Measurements from ENCODE around the gene DNAJB4.
"Not testable (repeated sequence)": the region's sequence is repeated elsewhere in the genome, so short reads cannot be mapped to it uniquely, and the experiment has no call there.

DNAJB4 gene

DNA sequence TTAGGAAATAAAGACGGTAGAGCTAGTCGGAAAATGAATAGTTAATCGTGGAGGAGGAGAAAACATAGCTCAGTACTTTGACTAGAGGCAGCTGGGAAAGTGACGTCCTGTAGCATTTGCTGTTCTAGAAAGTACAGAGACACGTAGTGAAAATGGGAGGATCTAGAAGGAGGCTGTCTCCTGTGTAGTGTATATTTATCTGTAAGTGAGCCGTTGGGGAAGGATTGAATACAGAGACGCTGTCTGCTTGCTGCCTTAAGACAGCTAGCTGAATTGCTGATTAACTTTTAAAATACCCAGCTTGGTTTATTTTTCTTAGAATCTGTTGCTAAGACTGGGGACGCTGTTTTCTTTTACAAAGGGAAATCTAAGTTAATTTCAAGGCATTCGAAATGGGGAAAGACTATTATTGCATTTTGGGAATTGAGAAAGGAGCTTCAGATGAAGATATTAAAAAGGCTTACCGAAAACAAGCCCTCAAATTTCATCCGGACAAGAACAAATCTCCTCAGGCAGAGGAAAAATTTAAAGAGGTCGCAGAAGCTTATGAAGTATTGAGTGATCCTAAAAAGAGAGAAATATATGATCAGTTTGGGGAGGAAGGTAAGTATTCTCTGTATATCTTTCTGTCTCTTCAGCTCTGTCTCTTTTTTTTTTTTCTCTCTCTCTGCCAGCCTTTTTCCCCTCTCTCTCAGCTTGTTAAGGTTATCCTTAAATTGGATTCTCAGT lies at the start of gene DNAJB4:
Gene DNAJB4, plus strand, starts transcription at position 221 of the 729 bp plus-strand sequence. Its CDS starts 172 bp downstream, at position 393.
- peak; percentile 43 for DNase-seq

DNA sequence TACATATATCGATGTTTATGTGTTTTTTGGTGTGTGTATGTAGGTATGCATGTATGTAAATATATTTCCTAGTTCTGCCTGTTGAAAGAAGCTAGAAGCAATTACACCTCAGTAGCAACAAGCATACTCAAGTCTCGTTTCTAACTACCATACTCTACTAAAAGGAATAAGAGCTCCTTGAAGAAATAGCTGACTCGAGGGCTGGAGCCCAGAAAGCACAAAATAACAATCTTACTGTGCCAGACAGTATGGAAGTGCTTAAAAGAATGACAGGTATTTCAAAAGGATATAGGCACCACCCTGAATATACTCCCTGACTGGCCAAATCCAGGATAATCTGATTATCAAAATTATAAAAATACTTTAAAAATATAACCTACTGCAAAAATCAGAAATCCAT lies 49.0 kb upstream of the DNAJB4 start:
- DNase-seq, result no peak

DNA sequence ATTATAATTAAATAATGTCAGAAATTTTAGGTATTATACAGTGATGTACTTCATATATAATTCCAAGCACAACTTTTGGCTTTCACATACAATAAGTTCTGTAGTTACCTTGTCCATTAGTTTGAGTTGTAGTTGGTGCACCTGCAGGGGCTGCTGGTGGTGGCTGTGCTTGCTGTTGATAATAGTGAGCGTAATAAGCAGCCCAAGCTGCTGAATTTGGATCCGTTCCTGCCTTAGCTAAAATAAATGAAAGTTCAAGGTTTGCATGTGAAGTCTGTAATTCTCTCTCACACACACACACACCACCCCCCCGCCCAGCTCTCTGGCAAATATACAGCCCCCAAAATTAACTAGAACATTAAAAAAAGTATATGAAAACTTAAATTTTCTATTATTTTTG lies 48.3 kb upstream of the DNAJB4 start:
- DNase-seq, result no peak

DNA sequence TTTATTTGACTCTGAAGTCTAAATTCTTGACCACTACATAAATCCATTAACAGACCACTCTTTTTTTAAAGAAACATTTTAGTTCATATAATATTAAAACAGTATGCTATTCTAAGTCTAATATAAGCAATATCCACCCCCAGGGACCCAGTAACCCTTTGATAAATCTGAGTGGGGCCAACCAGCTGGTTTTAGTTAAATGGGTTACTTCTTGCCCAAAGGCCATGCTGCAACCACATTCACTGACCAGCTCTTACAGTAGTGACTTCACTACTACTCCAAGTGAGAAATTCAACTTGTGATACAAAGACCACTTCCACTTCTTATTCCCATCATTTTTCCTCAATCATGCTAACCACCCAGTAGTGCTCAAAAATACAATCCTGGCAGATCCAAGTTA lies 46.3 kb upstream of the DNAJB4 start:
- no peak for DNase-seq

DNA sequence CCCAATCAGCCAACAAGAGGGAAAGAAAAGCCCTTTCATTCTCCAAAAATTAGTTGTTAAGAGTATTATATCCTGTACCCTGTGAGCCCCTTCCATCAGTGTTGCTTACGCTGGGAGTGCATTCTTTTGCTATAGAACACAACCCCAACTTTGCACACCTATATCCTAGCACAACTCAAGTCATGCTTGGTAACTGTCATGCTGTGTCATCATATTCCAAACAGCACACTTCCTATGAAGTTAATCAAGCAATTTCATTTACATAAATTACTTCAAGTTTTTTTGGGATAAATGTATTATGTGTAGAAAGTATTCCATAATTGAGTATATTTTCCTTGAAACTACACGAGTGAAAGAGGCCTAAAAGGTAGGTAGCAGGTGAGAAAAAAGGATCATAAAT lies 45.9 kb upstream of the DNAJB4 start:
- no peak for DNase-seq

DNA sequence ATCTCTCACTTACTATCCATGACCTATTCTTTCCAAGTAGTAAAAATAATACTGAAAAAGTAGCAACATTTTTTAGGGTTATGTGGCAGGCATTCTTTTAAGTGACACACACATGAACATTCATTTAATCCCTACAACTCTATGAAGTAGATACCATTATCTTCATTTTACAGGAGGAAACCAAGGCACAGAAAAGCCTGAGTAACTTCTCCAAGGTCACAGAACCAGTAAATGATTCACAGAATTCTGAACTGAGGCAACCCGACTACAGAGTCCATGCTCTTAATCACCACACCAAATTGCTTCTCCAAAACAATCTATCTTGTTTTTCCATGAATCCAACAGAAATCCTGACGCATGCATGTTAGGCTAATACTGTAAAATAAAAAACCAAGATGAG lies 43.3 kb upstream of the DNAJB4 start:
- no peak for DNase-seq

DNA sequence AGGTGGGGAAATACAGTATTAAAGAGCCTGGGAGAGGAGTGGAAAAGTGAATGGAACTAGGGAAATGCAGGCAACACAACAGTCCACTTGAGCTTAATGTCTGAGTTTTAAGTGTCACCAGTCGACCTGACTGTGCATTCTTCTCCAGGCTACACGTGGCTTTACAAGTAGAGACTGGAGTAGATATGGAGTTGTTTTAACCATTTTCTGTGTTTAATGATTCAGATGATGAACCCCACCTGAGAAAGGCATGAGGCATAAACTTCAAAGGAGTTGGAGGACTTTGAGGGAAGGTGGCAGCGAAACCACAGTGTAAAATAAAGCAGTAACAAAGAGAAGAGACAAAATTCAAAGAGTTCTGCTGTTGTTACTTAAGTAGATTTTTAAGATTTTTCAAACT lies 38.4 kb upstream of the DNAJB4 start:
- DNase-seq, result no peak

DNA sequence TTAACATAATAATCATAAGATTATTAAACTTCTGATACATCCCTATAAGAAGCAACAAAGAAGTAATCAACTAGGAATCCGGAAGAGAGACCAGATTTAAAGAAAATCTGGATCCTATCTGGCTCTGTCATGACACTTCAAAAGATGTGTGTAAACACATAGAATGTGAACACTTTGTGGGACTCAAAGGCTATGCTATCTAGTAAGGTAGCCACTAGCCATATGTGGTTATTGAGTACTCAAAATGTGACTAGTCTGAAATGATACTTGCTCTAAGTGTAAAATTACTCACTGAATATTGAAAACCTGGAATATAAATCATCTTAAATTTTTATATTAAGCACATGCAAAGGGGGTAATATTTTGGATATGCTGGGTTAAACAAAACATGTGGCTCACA lies 34.5 kb upstream of the DNAJB4 start:
- no peak for DNase-seq

DNA sequence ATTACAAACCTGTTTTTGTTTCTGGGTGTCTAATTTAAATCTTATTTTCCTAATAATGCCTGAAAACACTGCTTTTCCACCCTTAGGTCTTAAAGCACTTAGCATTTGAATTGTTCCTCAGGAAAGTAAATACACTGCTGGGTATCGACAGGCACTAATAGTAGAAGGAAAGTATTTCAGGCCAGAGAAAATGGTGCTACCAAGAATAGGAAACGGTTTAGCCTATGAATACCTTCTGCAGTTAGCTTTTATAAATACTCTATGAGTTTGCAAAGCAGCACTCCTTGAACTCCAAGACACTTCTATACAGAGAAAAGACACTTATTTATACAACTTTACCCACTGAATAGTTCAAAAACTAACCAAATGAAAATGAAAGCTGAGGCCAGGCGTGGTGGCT lies 32.7 kb upstream of the DNAJB4 start:
- no peak for DNase-seq

DNA sequence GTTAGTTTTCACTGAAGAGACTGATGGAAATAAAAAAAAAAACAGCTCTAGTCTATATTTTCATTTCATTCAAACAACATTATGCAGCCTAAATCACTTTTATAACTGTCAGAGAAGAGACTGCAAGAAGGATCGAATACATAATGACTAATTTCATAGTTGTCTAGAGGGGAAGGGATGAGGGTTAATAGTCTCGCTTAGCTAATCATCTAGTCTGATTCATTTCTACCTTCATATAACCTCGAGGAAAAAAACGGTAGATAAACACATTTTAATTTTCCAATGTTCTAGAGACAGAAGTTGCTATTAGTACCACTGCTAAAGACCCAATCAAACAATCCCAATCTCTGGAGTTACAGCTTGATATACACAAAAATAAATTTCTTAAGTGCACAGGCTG lies 29.4 kb upstream of the DNAJB4 start:
- DNase-seq, result no peak

DNA sequence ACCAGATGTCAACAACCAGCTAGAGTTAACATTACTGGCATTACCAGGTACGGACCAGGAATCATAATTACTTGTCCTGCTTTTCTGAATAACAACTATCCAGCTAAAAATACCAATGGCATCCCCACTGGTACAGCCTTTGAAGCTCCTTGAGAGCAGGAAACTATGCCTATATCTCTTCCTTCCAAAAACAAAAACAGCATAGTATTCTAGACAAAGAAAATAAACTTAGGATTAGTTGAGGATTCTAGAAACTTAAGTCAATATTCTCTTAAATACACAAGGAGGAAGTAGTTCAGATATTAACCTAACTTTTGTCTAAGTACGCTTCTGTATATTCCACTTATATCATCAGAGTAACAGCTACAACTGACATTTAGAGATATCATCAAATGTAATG lies 28.8 kb upstream of the DNAJB4 start:
- no peak for DNase-seq

DNA sequence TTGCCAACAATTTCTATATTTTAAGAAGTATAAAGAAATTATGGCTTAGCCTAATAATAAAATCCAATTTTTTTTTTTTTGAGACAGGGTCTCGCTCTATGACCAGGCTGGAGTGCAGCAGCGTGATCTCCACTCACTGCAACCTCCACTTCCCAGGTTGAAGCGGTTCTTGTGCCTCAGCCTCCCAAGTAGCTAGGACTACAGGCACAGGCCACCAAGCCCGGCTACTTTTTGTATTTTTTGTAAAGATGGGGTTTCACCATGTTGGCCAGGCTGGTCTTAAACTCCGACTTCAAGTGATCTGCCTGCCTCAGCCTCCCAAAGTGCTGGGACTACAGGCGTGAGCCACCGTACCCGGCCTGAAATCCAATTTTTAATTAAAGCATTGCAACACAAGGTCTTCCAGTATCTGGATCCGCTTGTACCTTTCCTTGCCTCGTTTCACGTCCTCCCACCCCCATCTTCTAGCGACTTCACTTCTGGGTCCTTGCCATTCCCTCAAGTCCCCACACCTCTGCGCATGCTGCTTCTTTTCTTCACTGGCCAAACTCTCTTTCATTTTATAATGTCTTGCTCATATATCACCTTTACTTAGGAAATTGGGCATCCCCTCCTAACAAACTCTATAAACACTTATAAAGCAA lies 28.2 kb upstream of the DNAJB4 start:
- no peak for DNase-seq

DNA sequence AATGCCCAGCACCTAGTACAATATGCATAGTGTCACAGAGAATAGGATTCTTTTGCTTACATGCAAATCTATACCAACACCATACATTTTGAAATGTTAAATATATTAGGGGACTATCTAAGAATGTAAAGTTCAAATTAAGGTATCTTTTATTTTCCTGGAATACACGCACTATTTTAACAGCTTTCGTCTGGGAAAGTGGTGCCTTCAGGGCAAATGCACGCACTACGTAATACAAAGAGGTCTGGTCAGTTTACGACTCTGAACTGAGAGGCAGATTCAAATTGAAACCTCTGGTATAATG lies 26.8 kb upstream of the DNAJB4 start:
- DNase-seq, result no peak

DNA sequence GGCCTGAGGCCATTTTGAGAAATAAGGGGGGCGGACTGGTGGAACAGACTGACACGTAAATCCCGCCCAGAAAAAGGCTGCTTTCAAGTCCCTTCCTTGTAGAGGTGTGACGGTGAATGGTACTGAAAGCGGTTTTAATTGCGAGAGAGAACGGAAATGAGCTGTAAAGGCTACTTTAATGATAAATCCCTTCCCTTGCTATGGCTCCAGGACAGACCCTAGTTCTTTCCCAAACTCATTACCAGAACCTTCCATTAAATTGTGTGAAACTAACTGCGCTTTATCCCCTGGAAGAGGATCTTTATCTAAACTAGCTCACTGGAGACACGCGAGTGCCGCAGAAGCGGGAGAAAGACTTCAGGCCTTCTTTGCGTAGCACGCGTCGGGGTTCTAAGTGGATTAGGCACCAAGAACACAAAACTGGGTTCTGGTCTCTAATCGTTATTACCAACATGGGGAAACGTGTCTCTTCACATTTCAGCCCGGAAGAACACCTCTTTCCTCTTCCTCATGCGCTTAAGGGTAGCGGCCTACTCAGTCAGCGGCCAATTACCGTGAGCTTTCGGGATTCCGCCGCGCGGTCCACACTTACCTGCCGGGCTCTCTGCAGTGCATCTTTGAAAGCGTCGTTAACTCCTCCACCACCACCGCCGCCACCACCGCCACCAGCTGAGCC lies 26.3 kb upstream of the DNAJB4 start:
- peak; percentile 61 for DNase-seq

DNA sequence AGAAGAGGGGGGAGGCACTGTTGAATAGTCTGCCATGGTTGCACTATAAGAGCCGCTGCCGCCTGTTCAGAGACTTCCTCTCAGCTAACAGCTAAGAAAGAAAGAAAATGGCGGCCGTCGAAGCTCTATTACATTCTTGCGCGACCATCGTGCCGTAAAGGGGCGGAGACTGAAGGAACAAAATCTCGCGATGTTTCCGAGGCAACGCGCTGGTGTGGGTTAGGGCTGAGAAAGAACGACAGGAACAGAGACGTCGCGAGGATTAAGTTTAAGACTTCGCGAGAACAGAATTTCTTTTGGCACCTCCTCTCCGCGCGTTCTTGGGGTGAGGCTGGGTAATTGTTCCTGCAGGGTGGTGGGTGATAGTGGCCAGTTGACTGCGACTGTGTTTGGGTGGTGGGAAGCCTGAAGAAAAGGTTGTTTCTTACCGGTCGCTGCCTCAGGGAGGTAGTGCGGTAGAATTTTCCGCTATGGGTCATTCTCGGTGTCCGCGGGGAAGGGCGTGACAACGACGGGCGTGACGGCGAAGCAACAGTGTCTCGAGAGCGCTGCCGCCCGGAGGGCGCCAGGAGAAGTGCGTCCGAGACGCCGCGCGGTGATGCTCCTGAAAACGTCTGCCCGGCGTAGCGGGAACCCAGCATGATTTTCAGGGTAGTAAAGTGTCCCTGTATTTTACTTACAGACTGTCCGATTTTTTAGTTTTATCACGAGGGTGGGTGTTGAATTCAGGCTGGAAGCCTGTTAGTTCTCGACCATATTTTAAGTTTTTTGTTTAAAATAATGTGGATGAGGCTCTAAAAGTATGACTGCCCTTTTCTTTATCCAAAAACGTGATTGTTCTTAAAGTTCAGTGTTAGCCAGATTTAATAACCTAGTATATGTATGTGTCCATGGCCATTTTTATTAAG lies 25.5 kb upstream of the DNAJB4 start, which contains the start of gene FUBP1:
Gene FUBP1, minus strand, starts transcription at position 104 of the 908 bp plus-strand sequence. Its CDS starts 68 bp downstream, at position 36.
- DNase-seq, result peak; percentile 95

DNA sequence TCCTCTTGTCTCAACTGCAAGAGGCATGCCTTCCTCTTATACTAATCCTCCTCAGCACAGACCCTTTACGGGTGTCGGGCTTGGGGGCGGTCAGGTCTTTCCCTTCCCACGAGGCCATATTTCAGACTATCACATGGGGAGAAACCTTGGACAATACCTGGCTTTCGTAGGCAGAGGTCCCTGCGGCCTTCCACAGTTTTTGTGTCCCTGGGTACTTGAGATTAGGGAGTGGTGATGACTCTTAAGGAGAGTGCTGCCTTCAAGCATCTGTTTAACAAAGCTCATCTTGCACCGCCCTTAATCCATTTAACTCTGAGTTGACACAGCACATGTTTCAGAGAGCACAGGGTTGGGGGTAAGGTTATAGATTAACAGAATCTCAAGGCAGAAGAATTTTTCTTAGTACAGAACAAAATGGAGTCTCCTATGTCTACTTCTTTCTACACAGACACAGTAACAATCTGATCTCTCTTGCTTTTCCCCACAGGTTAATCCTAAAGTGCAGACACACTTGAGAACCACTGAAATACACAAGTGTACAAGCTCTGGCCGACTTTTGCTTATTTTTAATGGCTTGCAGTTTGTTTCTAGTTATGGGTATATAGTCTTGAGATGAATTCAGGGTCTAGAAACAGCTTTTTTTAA lies 21.3 kb upstream of the DNAJB4 start:
- DNase-seq, result not testable (repeated sequence)

DNA sequence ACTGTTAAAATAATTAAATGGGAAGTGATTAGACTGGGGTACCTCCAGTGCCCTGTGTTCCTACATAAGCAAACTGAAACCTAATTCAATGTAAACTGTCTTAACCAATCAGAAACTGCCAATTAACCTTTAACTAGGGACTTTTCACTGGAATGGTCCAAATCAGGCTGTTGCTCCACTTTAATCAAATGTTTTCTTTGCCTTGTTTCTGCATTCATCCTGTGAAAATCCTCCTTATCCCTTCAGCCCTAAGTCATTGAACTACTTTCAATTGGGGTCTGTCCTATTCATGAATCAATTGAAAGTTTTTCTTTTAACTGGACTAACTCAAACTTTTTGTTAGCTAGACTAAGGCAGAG lies 20.8 kb upstream of the DNAJB4 start:
- DNase-seq, result no peak

DNA sequence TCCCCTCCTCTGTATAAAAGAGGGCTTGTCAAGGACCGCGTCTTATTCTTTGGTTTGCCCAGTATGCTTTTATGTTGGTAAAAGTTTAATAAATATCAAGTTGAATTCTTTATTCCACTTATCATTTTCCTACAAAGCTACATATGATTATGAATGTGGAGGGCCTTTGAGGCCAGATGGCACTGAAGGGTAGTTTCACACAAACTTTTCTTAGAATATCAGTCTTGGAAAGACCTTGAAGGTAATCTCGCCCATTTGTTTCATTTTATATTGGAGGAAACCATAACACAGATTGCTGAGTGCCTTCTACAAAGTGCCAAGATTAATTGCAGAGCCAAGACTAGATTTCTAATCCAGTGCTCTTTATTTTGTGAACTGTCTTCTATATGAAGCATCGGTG lies 20.1 kb upstream of the DNAJB4 start:
- DNase-seq, result no peak

DNA sequence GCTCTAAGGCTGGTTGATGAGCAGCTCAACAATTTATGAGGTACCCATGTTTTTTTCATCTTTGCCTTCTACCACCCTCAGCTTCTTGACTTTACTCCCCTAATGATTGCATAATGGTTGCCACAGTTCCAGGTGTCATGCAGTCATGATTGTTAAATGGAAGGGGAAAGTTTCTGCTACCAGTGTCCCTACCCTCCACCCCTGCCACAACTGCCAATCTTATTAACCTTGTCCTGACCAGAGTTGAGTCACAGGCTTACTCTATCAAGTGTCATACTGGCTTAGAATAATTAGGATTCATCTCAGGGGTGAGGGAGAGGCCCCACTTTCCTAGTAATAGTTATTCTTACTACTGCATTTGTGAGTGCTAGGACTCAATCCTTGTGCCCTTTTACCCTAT lies 17.9 kb upstream of the DNAJB4 start:
- no peak for DNase-seq

DNA sequence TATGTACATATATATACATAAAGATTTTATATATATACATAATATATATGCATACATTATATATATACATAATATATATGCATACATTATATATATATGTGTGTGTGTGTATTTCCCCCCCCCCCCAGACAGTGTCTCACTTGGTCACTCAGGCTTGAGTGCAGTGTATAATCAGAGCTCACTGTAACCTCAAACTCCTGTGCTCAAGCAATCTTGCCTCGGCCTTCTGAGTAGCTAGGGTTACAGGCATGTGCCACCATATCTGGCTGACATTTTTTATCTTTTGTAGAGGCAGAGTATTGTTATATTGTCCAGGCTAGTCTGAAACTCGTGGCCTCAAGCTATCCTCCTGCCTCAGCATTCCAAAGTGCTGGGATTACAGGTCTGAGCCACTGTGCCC lies 16.8 kb upstream of the DNAJB4 start:
- no peak for DNase-seq

DNA sequence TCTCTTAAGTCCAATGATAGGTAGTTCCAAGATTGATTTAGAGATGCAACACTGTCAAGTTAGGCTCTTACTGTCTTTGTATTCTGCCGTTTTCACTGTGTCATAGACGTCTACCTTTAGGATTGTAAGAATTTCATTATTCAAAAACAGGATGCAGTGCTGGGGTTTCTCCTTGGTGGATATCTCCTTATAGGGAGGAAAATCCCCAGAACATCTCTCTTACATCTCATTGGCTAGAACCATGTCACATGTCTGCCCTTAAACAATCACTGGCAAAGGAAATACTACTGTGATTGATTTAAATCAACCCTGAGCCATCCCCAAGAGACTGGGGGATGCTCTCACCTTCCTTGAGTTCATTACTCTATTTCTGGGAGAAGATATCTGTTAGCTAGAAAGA lies 15.0 kb upstream of the DNAJB4 start:
- DNase-seq, result no peak

DNA sequence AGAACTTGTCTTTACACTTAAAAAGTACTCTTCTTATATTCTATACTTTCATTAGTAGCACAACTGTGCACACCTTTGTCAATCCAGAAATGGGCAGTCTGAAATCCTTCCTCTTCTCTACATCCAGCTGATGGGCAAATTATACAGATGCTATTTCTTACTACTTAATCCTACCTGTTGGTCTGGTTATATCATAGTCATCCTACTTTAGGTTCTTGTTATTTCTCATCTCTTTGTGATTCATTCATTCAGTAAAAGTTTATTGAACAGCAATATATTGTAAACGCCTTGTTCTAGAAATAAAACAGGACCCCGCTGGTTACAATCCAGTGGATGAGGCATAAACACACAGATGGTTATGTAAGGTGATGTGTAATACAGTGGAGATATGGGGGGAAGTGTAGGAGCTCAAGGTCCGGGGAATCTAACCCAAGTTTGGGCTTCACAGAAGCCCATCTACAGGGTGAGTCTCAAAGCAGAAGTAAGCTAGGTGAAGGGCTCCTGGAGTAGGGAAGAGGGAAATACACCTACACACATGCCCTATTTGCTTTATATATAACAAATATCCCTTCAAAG lies 14.0 kb upstream of the DNAJB4 start:
- no peak for DNase-seq
